AG04449 (cell line): ENCODE results near the gene PRR18.

Experiments
- CTCF ChIA-PET: fragments of 350-600 bp; formaldehyde crosslinking; extraction: SDS; loops from one replicate; lab custom pipeline; 2021; ENCODE audit warnings: antibody characterized with exemption; lab: Yijun Ruan, JAX
- POLR2A ChIA-PET: fragments of 400-600, 350-600 bp; formaldehyde crosslinking; extraction: SDS; loops from one replicate; lab custom pipeline; 2020; ENCODE audit warnings: antibody characterized with exemption, inconsistent platforms; lab: Yijun Ruan, JAX
- DNase-seq: peaks from one replicate; pipeline ENCODE4 v3.0.0-alpha.2; 2010; ENCODE audit warnings: low read depth, low spot score
- H3K4me3 ChIP-seq: 2 replicates; pipeline ENCODE4 v1.5.1; 2011; ENCODE audit warnings: low read depth, mild to moderate bottlenecking, control low read depth, low read length
- TF ChIP-seq, protein P1 (sequence below): IDR thresholded peaks from one replicate; pipeline ENCODE4 v1.5.1; 2011; ENCODE audit warnings: mild to moderate bottlenecking, moderate library complexity, low read length, control low read depth, inconsistent platforms; ENCODE audit not compliant: insufficient read depth; ENCODE audit errors: missing control alignments

PRR18 gene

DNA sequence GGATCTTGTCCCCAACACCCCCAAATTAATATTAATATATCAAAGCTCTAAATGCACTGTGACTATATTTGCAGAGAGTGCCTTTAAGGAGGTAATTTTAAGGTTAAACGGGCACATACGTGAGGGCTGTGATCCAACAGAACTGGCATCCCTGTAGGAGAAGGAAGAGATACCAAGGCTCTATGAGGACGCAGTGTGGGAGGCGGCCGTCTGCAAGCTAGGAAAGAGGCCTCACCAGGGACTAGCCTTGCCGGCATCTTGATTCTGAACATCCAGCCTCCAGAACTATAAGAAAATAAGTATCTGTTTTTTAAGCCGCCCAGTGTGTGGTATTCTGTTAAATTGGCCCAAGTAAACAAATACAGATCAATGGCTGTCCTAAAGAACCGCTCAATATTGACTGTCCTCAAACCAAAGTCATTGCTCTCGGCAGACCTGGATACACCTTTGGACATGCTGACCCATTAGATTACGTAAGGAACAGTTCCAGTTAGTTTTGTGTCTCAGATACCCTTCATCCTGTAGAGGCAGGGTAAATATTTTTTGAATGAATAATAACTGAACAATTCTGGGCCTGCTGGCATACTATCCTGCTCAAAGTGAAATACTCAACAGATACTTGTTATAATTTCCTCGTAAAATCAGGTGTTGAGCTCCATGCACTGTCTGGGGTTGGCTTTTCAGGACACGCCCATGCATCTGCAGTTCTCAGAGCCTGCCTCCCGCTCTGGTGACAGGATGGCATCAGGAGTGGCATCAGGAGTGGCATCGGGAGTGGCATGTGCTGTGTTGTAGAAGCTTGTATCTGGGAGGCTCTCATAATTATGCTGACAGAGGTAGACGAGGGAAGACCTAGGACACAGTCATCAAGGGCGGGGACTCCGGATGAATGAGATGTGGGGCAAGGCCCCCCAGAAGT is 6.3 kb downstream of the PRR18 start:
- TF ChIP-seq, protein P1, sequence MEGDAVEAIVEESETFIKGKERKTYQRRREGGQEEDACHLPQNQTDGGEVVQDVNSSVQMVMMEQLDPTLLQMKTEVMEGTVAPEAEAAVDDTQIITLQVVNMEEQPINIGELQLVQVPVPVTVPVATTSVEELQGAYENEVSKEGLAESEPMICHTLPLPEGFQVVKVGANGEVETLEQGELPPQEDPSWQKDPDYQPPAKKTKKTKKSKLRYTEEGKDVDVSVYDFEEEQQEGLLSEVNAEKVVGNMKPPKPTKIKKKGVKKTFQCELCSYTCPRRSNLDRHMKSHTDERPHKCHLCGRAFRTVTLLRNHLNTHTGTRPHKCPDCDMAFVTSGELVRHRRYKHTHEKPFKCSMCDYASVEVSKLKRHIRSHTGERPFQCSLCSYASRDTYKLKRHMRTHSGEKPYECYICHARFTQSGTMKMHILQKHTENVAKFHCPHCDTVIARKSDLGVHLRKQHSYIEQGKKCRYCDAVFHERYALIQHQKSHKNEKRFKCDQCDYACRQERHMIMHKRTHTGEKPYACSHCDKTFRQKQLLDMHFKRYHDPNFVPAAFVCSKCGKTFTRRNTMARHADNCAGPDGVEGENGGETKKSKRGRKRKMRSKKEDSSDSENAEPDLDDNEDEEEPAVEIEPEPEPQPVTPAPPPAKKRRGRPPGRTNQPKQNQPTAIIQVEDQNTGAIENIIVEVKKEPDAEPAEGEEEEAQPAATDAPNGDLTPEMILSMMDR: no peak
- DNase-seq: no peak
- H3K4me3 ChIP-seq: no peak overlapping the region
- ChIA-PET CTCF (interaction anchor here (2.2 kb wide), 1 partner anchor 11 kb away, joined by 5 read pairs; no protein-coding TSS in a partner anchor), POLR2A (no interaction called here)

DNA sequence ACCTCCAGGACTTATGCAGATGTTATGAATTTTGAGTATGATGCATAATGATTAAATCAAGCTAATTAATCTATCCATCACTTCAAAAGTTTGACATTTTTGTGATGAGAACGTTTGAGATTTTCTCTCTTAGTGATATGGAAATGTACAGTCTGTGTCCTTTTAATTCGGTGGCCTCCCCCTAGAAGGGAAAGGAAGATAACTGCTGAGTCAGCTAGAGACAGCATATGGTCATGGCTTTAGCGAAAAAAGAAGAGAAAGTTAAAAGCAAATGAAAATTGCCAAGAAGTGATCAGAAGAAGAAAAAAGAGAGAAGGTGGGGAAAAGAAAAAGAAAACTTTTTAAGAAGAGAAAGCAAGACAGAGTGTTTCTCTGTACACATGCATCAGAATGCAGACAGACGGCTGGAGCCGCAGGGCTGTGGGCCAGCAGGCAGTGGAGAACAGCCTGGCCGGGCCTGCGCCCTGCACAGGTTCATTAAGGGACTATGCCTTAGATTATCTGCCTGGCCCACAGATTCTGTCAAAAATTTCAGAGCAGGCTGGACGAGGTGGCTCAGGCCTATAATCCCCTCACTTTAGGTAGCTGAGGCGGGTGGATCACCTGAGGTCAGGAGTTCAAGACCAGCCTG is 7.7 kb downstream of the PRR18 start:
- ChIA-PET CTCF (interaction anchor here (2.2 kb wide), 1 partner anchor 13 kb away, joined by 5 read pairs; no protein-coding TSS in a partner anchor), POLR2A (no interaction called here)
- TF ChIP-seq, protein P1: no peak
- no peak for DNase-seq
- H3K4me3 ChIP-seq: no peak overlapping the region

DNA sequence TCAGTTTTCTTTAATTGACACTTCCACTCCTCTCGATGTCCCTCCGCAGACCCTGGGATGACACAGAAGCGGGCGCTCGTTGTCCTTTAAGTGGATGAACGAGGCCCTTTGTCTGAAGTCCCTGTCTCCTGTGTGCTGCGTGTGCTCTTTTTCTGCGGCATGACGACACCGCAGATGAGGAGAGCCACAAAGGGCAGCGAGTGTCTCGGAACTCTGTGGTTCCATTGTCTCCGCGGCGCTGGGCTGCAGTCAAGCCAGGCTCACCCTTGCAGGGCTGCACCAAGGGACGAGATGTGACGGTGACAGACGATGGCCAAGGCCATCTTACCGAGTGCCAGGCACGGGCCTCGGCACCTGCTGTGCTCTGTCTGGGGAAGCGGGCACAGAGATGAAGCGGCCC is 10.6 kb downstream of the PRR18 start:
- POLR2A ChIA-PET: no interaction called here
- H3K4me3 ChIP-seq: no peak overlapping the region
- DNase-seq: no peak
- TF ChIP-seq, protein P1: no peak
- CTCF ChIA-PET: no interaction called here

DNA sequence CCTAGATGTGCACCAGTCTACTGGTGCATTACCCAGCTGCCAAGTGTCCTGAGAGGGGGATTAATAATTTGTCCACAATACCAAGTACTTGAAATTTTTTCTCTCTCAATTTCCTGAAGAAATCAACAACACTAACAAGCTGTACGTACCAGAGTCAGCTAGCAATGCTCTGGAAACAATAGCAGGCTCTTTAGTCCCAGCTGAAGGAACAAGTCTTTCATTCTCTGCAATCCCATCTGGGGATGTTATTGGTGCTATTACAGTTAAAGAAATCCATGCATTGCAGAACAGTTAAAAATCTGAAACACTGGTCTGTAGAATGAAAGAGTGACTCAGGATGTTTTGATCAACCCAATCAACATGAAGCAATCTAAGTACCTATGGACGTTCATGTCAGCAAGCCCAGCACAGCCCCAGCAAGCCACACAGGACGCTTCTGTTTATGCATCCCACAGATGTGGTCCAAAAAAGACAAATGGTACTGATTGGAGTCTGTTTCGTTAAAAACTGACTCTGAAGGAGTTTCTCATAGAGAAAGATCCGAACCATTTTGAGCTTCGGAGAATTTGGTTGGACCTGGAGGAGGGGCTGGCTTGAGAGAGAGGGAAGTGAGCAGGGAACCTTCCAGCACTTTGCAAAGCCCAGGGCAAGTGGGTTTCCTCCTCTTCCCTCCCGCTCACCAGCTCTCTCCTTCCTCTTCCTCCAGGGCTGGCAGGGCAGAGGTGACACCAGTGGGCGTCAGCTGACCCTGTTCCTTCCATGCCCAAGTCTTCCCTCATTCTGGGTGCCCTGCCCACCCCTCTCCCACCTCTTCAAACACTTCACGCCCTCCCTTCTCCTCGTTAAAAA is 11.9 kb downstream of the PRR18 start:
- ChIA-PET CTCF (interaction anchor here (1.7 kb wide), 1 partner anchor 17 kb away, joined by 5 read pairs; no protein-coding TSS in a partner anchor), POLR2A (no interaction called here)
- H3K4me3 ChIP-seq: no peak overlapping the region
- TF ChIP-seq, protein P1: no peak
- no peak for DNase-seq

DNA sequence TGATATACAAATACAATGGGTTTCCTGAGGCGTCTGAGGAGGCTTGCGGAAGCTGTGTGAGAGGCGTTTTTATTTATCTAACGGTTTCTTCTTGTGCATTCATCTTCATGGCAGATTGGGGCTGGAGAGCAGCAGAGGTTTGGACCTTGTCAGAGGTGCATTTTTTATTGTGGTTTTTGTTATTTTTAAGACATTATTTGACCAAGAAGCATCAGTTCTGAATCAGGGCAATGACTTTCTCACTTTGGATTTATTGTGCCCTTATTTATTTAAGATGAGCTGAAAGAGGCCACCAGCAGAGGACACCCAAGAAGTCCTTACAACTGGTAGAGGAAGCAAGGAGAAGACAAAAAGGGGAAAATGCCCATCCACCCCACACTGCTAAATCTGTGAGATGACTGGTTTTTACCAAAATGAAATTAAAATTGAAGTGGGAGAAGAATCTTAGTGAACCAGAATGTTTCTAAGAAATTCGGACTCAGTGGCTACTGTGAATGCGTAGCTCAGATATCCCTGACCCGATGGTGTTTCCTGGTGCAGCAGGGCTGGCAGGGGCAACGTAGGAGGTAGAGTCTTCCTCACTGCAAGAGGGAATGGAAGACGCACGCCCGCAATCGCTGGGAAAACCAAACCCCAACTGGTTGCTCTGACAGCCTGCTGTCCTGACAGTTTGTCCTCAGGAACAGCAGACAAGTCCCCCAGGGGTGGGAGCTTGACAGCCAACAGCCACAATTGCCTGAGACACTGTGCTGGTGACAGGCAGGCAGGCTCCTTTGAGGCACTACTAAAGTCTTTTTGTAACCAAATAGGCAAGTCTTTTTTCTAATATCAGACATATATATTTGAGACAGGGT is 14.2 kb downstream of the PRR18 start:
- POLR2A ChIA-PET: no interaction called here
- CTCF ChIA-PET: interaction anchor here (0.8 kb wide), 1 partner anchor 19 kb away, joined by 3 read pairs; no protein-coding TSS in a partner anchor
- DNase-seq: no peak
- TF ChIP-seq, protein P1: no peak
- no peak overlapping the region for H3K4me3 ChIP-seq
